Stimulated activated CD4-positive, alpha-beta T cell treated with anti-CD3 and anti-CD28 coated beads, Interleukin-15, amount 100 ng/mL, for 48 hours (primary cell): ENCODE data around the gene FAM240B.

Experiments
- DNase-seq, 2 donors: peaks; one replicate each; pipeline ENCODE4 v3.0.0-alpha.2; 2020; ENCODE audit warnings: low read depth in 2 of 2

FAM240B gene

DNA sequence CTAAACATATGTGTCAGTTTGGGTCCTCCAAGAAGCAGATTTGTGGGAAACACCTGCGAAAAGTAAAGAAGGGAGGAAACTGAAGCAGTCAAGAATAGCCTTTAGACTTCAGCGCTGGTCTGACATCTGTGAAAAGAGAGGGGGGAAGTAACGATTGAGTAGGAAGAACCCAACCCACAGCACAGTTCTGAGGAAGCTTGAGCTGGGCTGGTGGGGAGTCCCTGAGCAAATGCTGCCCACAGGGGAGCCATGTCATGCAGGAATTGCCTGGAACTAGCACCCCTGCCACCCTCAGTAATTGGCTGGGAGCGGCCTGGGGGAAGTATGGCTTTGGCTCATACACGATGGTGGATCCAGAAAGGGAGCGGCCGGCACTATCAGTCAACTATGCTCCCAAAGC lies 20.6 kb downstream of the FAM240B start:
- DNase-seq, result no peak

DNA sequence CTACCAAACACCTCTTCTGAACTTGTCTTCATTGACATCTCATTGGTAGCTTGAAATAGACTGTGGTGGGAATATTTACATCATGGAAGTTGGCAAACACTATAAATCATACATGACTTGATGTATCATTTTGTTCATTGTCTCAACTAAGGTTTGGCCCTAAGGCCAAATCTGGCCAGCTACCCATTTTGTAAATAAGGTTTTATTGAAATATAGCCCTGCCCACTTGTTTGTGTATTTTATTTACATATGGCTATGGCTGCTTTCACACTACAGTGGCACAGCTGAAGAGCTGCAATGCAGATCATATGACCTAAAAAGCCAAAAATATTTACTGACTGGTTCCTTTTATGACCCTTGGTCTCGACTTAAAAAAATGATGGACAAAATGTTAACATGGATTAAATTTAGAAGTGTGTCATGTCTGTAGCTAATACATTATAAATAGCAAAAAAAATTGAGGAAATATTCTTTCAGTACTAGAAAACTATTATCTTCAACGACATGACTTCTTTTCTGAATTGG lies 22.1 kb downstream of the FAM240B start:
- DNase-seq, result no peak

DNA sequence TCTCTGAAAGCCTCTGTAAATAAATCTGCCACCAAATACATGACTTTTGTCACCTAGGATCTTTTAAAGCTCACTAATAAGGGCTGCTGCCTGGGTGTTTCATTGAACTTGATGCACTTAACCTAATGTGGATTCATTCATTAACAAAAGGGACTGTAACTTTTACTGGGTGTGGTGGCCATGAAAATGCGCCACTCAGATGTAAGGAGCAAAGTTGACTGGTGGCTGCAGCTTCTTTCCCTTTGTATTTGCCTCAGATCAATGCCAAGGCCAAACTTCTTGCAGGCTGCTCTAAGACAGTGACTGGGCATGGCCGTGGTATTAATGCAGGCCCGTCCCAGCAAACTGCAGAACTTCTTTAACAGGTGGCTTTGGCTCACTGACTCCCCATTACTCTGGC lies 22.9 kb downstream of the FAM240B start:
- no peak for DNase-seq

GRCh38 chr9:38694676-38695075 lies 25.3 kb downstream of the FAM240B start:
- no peak for DNase-seq

DNA sequence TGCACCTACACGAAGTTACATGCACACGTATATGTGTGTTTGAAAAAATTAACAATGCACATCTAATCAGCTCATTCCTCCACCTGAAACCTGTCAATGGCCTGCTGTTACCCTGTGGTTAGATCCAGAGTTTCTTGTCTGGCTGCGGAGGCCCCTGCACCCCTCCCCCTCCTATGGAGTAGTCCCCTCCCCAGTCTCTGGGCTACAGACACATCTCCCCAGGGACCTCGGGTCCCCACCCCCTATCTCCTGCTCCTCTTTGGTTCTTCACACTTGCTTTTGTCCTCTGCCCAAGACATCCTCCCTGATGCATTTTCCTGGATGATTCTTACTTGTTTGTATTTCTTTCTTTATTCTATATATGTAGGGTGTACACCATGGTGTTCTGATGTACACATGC lies 27.2 kb downstream of the FAM240B start:
- DNase-seq, result no peak

DNA sequence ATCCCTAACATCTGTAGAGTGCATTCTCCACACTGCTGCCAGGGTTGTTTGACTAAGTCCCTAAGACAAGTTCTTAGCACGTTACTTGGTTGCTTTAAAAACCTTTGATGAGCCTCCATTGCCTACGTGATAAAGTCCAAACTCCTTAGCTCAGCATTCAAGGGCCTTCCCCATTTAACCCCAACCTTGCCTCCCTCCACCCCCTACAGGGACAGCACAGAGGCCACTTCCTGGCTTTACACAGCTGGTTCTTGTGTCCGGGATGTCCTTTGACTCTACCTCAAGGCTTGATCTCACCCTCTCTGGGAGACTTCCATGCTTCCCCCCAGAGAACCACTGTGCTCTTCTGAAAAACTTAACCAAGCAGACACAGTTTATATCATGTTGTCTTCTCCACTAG lies 29.4 kb downstream of the FAM240B start:
- DNase-seq, result no peak

- no peak for DNase-seq
Measured at GRCh38 chr9:38689678-38690077, 30.3 kb downstream of the FAM240B start.

- no peak for DNase-seq
Measured at GRCh38 chr9:38687992-38688391, 31.9 kb downstream of the FAM240B start.

GRCh38 chr9:38687389-38687842 lies 32.5 kb downstream of the FAM240B start:
- peak in 1 of 2 donors; percentile 16 for DNase-seq

DNA sequence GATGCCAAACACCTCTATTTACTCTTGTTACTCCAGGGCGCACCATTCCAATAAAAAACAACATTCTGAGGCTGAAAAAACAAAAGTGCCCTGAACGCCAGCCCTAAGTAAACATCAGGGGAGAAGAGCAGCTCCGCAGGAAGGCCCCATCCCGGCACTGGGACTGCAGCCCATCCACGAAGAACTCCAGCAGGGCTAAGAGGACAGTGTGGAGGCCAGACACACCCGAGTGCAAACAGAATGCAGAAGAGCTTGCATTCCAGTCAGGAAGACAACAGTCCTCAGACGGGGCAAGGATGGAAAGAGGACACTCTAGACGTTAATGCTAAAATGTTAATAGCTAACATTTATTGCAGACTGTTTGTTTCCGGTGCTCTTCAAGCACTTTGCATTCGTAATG lies 33.0 kb downstream of the FAM240B start:
- no peak for DNase-seq

- no peak for DNase-seq
Measured at GRCh38 chr9:38685535-38685934, 34.4 kb downstream of the FAM240B start.

- no peak for DNase-seq
Measured at GRCh38 chr9:38683336-38683735, 36.6 kb downstream of the FAM240B start.

- DNase-seq, result no peak
Measured at GRCh38 chr9:38682713-38683112, 37.2 kb downstream of the FAM240B start.

DNA sequence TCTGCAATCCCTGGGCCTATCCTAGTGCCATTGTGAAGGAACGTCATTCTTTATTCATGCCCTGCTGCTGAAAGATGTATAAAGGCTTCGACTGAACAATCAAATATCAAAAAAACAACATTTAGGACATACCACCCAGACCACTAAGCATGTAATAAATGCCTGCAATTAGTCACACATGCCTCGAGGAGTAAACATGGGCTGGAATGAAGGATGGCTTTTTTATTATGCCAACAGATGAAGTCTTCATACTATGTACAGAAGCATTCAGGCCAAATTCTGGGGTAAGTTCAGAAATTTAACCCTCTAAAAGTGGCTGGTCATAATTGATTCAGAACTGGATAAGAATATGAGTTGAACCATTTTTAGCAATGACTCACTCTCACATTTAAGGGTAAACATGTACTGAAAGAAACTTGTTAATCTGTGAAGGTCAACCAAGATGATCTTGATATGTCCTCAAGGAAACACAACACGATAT lies 38.1 kb downstream of the FAM240B start:
- no peak for DNase-seq

- no peak for DNase-seq
Measured at GRCh38 chr9:38680837-38681445, 39.0 kb downstream of the FAM240B start.

DNA sequence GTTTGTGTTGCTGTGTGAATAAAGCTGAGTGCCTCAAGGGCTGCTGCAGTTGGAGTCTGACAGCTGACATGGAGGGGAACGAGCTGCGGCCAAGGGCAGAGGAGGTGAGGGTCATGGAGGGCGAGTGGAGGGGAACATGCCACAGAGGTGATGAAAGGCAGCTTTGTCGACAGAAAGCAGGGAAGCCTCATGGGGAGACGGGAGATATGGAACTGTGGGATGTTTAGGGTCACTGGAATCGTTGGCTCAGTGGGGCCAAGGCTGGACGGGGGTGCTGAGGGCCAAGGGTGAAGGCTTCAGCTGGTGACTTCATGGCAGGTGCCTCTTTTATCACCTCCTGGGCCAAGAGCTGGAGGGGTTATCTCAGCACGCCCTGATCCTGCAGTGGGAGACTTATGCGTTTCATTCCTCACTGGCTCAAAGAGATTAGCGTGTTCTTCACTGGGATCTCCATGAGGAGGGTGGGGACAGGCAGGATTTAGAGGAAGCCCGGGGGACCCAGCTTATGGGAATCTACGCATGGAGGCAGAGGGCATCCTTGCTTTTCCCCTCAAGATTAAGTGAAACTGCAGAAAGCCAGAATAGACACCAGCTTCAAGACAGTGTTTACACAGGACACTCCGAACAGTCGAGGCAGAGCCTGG lies 42.2 kb downstream of the FAM240B start:
- DNase-seq, result no peak

- no peak for DNase-seq
Measured at GRCh38 chr9:38675831-38676230, 44.1 kb downstream of the FAM240B start.

GRCh38 chr9:38675211-38675610 lies 44.7 kb downstream of the FAM240B start:
- no peak for DNase-seq

DNA sequence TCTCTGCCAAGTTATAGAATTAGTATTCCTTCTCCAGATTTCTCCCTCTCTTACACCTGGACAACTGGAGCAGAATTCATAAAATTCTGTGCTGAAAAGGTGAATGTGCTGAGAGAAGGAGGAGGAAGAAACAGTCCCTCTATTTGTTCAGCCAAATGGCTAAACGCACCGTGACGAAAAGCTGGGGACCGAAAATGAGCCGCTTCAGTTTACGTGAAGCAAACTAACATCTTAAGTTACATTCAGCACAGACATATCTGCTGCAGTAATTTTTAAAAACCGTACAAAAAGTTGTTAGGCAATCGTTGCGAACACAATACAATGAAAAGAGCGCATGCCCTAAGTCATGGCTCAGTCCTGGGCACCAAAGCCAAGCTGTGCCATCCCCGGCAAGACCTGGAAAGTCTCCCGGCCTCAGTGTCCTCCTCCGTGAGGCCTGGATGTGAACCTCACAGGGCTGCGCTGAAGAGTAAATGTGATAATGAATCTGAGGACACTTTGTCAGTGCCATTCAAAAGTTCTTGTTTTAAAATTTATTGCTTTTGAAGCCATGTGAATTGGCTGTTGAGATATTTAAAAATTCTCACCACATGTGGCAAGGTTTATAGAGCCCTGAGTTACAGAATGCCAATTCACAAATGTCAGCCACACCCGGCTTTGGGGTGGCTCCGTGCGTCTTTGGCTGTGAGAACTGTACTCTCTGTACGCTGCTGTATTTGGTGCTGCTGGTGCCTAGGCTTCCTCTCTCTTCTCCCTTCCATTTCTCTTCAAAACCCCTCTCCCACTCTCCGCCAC lies 46.3 kb downstream of the FAM240B start:
- no peak for DNase-seq

- DNase-seq, result no peak
Measured at GRCh38 chr9:38671748-38672147, 48.2 kb downstream of the FAM240B start.

GRCh38 chr9:38671372-38671731 lies 48.6 kb downstream of the FAM240B start:
- no peak for DNase-seq

- no peak for DNase-seq
Measured at GRCh38 chr9:38670542-38671371, 49.2 kb downstream of the FAM240B start.
